NCI-H446 treated with DMSO at 0.1 percent for 48 hours (cell line): ENCODE measurements around the gene ADAMTS13.
"Not testable (repeated sequence)": the region's sequence is repeated elsewhere in the genome, so short reads cannot be mapped to it uniquely, and the experiment has no call there.

Experiments
- DNase-seq: peaks from one replicate; lab custom pipeline; 2025; lab: John Stamatoyannopoulos, UW

ADAMTS13 gene

DNA sequence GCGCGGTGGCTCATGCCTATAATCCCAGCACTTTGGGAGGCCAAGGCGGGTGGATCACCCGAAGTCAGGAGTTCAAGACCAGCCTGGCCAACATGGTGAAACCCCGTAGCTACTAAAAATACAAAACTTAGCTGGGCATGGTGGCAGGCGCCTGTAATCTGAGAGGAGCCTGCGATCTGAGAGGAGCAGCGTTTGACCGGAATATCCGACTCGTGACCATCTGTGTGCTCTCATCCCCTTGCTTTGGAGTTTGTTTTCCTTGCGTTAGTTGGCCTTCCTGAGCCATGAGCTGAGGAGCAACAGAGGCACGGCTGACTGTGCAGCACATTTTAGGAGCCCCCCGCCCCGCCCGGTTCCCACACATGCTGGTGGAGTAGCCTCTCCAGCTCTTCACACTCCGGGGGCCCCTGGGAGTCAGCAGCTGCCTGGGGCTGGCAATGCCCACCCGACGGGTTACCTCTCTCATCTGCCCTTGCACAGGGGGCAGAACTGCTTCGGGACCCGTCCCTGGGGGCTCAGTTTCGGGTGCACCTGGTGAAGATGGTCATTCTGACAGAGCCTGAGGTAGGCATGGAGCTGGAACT is 3.0 kb downstream of the ADAMTS13 start:
- DNase-seq: no peak

DNA sequence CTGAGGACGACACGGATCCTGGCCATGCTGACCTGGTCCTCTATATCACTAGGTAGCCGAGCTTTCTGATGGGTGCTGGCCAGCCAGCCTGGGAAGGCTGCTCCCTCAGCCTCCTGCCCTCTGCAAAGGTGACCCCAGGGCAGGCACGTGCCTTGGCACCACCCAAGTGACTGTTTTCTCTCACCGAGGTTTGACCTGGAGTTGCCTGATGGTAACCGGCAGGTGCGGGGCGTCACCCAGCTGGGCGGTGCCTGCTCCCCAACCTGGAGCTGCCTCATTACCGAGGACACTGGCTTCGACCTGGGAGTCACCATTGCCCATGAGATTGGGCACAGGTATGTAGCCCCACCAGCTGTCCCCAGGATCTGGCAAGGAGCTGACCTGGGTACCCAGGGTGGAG is 3.8 kb downstream of the ADAMTS13 start:
- no peak for DNase-seq

DNA sequence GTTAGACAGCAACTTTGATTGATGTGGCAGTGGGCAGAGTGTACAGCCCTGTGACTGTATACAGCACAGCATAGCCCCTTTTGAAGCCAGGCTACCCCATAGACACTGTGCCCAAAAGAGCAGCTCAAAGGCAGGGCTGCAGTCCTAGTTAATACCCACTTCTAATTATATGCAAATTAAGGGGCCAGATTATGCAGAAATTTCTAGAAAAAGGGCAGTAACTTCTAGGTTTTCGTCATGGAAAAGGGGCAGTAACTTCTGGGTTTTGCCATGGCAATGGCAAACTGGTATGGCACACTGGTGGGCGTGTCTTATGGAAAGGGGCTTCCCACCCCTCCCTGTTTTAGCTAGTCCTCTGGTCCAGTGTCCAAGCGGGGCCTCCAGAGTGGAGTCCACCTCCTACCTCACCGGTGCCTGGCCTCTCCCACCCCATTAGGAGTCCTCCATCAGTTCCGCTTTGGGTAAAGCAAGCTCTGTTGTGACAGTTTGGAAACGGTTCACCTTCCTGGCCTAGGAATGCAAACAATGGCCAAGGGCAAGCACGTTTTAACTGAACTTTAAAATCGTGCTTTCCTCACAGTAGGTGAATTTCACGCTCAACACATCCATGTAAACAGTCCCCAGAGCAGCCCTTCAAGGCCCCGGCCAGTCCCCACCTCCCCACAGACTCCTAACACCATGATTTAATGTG is 5.6 kb downstream of the ADAMTS13 start:
- no peak for DNase-seq

DNA sequence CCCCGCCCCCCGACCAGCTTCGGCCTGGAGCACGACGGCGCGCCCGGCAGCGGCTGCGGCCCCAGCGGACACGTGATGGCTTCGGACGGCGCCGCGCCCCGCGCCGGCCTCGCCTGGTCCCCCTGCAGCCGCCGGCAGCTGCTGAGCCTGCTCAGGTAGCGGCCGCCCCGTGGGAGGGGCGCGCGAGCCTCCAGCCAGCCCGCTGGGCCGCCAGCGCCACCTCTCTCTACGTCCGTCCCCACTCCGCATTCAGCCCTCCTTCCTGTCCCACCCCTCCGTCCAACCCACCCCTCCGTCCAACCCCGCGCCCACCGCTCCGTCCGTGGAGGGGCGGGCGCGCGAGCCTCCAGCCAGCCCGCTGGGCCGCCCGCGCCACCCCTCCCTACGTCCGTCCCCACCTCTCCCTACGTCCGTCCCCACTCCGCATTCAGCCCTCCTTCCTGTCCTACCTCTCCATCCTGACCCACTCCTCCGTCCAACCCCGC is 6.5 kb downstream of the ADAMTS13 start:
- DNase-seq: no peak

DNA sequence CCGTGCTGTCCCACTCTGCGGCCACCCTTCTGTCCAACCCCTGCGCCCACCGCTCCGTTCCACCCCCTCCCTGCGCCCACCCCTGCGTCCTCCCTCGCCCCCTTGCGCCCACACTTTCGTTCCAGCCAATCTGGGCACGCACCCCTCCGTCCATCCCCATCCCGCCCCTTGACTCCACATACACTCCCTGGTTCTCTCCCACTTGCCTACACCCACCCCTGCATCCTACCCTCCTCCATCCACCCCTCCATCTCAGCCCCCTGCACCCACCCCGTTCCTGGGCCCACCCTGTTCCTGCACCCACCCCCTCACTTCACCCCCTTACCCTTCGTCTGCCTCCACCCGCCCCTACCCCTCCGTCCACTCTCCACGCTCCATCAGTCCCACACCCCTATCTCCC is 7.0 kb downstream of the ADAMTS13 start:
- DNase-seq: no peak

DNA sequence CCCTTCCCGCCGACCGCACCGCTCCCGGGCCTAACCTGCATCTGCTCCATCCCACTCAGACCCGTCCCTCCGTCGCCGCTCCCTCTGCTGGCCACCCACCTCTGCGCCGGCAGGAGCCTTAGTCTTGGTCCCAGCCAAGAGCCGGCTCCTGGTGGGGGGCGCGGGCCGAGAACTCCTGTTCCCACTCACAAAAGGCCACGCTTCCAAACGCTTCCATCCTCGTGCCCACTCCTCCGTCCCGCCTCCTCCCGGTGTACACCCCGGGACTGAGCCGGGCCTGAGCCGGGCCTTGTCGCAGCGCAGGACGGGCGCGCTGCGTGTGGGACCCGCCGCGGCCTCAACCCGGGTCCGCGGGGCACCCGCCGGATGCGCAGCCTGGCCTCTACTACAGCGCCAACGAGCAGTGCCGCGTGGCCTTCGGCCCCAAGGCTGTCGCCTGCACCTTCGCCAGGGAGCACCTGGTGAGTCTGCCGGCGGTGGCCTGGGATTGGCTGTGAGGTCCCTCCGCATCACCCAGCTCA is 7.5 kb downstream of the ADAMTS13 start:
- DNase-seq: no peak

DNA sequence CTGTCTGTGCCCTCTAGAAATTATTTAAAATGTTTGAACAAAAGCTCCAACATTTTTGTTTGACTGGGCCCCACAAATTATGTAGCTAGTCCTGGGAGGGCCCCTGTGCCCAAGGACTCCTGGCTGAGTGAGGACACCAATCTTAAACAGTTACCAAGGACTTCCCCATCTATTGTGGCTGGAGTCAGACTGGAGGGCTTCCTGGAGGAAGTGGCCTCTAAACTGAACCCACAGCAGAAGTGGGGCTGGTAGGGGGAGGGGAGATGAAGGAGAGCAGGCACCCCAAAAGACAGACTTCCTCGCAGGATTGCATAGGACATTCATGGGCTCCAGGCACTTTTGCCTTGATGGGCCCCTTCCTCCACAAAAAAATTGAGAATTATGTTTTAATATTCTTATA is 8.1 kb downstream of the ADAMTS13 start:
- DNase-seq: no peak

DNA sequence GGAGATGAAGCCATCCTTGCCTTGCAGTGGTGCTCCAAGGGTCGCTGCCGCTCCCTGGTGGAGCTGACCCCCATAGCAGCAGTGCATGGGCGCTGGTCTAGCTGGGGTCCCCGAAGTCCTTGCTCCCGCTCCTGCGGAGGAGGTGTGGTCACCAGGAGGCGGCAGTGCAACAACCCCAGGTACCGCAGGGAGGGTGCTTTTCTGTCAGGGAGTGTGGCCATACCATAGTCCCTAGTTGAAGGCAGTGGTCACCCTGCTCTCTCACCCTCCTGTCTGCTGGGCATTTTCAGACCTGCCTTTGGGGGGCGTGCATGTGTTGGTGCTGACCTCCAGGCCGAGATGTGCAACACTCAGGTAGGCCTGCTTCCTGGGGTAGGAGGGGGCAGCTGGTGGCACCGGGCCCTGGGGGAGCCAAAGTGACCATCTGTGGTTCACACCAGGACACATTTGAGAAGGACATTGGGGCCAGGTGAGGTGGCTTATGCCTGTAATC is 11.2 kb downstream of the ADAMTS13 start:
- no peak for DNase-seq

DNA sequence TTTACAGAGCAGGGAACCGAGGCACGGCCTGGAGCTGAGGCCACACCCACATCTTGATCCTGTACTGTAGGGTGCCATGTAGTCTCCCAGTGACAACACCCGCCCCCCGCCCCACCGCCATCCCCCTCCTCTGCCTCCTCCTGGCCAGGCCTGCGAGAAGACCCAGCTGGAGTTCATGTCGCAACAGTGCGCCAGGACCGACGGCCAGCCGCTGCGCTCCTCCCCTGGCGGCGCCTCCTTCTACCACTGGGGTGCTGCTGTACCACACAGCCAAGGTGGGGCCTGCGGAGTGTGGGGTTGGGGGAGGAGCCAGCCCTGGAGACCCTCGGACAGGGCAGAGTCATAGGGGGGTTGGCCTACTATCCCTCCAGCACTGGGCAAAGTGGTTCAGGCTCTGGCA is 14.5 kb downstream of the ADAMTS13 start:
- no peak for DNase-seq

DNA sequence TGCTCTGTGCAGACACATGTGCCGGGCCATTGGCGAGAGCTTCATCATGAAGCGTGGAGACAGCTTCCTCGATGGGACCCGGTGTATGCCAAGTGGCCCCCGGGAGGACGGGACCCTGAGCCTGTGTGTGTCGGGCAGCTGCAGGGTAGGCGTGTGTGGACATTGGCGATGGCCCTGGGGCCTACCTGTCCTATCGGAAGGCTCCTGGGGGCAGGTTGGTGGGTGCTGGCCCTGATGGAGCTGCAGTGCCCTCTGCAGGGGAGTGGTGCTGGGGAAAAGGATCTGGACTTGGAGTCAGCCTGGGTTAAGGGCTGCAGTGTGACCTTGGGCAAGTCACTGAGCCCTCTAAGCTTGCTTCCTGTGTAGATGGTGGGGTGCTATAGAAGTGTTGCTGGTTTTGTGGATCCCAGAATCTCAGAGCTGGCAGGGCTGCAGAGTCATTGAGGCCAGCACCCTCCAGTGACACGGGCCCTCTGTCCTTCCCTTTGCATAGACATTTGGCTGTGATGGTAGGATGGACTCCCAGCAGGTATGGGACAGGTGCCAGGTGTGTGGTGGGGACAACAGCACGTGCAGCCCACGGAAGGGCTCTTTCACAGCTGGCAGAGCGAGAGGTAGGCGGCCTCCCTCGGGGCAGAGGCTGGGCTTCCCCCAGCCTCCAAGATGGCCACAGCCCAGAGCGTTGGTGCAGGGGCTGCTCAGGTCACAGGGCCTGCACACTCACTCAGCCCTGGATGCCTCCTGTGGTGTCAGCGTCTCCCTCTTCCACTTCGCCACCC is 15.8 kb downstream of the ADAMTS13 start:
- no peak for DNase-seq

DNA sequence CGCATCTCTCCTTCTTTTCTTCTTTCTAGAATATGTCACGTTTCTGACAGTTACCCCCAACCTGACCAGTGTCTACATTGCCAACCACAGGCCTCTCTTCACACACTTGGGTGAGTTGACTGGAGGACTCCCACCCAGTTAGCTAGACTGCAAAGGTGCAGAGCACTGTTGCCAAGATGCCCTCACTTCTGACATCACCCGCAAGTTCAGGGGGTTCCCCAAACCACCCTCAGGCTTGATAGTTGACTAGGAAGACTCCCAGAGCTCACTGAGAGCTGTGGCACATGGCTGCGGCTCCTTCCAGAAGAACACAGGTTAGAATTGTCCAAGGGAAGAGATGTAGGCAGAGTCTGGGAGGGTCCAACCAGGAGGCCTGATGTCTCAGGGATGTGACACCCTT is 17.2 kb downstream of the ADAMTS13 start:
- no peak for DNase-seq

DNA sequence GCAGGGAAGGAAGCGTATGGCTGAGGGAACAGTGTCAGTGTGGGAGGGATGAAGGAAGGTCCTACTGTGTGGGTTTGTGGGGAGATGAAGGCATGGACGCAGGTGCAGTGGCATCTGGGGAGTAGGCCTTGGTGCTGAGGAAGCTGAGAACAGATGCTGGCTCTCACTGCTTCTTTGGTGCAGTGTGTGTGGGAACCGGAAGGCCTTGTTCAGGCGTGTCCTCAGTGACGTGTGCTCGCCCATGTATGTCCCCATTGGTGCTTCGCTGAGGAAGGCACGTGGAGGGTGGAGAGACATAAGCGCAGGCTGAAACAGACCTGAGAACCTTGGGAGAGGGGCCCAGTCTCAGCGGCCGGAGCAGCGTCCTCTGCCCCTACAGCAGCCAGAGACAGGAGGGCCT is 18.7 kb downstream of the ADAMTS13 start:
- no peak for DNase-seq

DNA sequence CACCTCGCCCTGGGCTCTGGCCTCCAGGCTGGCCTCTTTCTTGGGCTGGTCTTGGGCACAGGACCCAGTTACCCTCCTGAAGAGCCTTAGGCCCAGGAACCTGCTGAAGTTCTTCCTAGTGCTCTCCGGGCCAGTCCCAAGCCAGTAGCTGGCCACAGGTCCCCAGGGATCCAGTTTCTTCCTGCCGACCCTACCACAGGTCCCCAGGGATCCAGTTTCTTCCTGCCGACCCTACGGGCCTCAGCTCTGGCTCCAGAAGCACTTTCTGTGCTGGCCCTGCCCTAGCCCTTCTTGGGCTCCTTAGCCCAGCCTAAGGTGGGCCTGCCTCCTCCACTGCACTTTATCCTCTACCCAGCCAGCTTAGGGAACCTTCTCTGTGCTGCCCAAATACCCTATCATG is 19.4 kb downstream of the ADAMTS13 start:
- DNase-seq: no peak

DNA sequence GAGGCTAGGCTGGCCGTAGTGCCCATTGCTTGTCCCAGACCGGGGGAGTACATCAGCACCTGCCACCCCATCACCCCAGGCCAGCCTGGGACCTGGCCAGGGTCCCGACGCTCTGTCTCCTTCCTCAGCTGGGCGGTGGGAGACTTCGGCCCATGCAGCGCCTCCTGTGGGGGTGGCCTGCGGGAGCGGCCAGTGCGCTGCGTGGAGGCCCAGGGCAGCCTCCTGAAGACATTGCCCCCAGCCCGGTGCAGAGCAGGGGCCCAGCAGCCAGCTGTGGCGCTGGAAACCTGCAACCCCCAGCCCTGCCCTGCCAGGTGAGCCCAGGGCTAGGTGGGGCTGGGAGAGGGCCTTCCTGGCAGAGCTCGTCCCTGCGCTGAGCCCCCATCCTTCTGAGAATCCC is 21.1 kb downstream of the ADAMTS13 start:
- no peak for DNase-seq

DNA sequence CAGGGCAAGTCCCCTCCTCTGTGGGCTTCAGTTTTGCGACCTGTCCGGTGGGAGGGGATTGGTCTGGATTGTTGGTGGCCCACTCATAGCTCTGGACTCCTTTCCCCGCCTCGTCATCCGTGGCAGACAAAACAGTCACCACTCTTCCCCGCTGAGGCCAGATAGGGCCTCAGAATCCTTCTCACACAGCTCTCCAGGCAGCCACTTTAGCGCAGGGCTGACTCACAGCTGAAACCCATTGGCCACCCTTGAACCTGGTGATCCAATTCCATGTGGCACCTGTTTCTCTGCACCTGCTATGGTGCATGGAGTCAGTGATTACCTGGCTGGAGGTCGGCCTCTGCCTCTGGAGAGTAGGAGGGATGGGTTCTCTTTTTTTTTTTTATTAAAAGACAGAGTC is 21.8 kb downstream of the ADAMTS13 start:
- no peak for DNase-seq

DNA sequence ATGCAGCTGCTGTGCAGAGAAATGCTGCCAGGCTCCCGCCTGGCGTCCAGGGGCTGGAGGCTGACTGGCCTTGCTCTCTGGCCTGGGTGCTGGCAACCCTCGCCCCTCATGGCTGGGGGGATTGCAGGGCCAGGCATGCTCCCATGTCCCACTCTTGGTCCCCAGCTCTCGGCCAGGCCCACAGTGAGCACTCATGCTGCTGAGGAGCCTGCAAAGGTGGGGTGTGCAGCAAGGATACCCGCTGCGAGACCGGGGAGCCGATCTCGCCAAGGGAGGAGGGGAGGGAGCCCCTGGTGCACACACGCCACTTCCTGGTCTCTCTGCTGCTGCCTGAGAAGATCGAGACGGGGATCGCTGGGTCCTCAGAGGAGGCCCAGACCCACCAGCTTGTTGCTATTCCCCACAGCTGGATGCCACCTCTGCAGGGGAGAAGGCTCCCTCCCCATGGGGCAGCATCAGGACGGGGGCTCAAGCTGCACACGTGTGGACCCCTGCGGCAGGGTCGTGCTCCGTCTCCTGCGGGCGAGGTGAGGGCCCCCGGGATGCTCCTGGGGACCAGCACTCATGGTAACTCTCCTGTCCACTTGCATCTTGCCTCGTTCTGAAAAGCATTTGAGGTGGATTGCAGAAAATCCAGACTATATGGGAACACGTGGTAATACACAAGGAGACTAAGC is 23.3 kb downstream of the ADAMTS13 start:
- no peak for DNase-seq

DNA sequence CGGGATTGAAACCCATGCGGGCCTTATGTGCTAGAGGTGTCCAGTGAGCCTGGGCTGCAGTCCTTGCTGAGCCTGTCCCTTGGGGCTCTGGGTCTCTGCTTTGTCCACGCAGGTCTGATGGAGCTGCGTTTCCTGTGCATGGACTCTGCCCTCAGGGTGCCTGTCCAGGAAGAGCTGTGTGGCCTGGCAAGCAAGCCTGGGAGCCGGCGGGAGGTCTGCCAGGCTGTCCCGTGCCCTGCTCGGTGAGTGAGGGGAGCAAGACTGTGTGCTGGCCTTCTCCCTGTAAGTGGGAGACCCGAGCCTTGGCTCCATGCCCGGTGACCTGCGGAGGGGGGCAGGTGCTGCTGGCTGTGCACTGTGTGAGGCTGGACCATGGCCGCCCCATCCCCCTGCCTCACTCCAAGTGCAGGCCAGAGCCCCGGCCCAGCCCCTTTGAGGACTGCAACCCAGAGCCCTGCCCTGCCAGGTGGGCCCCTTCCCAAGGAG is 26.4 kb downstream of the ADAMTS13 start:
- DNase-seq: no peak

DNA sequence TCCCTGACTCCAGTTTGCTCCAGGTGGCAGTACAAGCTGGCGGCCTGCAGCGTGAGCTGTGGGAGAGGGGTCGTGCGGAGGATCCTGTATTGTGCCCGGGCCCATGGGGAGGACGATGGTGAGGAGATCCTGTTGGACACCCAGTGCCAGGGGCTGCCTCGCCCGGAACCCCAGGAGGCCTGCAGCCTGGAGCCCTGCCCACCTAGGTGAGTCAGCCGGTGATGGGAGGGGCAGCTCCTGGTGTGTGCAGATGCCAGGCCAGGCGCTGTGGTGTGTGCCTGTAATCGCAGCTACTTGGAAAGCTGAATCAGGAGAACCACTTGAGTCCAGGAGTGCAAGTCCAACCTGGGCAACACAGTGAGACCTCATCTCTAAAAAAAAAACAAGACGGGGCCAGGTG is 27.6 kb downstream of the ADAMTS13 start:
- no peak for DNase-seq

DNA sequence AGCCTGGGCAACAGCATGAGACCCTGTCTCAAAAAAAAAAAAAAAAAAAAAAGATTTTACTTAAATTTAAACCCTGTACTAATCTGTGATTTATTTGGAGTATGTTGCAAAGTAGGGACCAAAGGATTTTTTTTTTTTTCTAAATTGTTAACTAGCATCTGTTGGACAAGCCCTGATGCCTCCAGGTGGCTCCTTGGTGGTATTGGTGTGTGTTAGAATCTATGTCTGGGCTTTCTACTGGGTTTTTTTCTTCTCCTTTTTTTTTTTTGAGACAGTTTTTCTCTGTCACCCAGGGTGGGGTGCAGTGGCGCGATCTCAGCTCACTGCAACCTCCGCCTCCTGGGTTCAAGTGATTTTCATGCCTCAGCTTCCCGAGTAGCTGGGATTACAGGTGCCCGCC is 29.7 kb downstream of the ADAMTS13 start:
- not testable (repeated sequence) for DNase-seq

DNA sequence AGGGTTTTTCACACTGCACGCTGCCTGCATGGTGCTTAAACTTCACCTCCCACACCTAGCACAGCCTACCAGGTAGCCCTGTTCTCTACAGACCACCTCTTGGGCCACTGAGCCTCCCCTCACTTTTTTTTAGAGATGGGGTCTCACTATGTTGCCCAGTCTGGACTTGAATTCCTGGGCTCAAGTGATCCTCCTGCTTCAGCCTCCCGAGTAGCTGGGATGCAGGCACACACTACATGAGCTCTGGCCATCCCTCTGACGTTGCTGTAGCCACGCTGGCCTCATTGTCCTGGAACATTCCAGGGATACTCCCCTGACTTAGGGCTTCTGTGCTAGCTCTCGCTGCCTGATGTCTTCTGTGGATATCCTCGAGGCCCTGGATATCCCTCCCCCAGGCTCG is 30.4 kb downstream of the ADAMTS13 start:
- no peak for DNase-seq

DNA sequence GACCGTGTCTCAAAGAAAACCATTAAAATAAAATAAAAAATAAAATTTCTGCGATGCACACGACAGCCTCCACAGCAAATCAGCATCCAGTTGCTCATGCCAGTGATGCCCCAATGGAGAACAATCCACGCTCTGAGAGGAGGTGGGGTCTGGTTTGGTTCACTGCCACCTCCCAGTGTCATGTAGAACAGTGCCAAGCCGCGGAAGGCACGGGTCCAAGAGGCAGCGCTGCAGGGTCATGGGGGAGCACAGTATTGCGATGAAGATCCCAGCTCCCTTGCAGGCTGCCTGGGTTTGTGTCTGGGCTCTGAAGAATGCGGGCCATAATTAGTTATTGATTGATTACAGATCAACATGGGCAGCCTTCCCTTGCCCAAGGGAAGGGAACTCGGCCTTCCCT is 31.5 kb downstream of the ADAMTS13 start:
- DNase-seq: no peak

DNA sequence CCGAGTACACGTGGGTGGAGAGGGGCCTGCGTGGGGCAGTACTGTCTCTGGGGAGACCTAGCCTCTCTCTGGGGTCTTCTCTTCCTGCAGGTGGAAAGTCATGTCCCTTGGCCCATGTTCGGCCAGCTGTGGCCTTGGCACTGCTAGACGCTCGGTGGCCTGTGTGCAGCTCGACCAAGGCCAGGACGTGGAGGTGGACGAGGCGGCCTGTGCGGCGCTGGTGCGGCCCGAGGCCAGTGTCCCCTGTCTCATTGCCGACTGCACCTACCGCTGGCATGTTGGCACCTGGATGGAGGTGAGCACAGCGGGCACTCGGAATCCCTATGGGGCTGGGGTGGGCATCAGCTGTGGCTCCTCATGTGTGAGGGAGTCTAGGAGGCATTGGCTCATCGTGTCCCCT is 32.2 kb downstream of the ADAMTS13 start:
- DNase-seq: no peak
